HG02763 (cell line): ENCODE results near the gene CERKL.

Experiments used
- ATAC-seq: cut with Tn5 transposase; IDR thresholded peaks from one replicate; pipeline ENCODE4 v1.9.1; 2021; ENCODE audit warnings: mild to moderate bottlenecking, moderate library complexity; ENCODE audit not compliant: unreplicated experiment

Gene CERKL

GRCh38 chr2:181526014-181526413 lies 130.9 kb downstream of the CERKL start:
- ATAC-seq = no peak

GRCh38 chr2:181523756-181524155 lies 133.1 kb downstream of the CERKL start:
- no peak for ATAC-seq

DNA sequence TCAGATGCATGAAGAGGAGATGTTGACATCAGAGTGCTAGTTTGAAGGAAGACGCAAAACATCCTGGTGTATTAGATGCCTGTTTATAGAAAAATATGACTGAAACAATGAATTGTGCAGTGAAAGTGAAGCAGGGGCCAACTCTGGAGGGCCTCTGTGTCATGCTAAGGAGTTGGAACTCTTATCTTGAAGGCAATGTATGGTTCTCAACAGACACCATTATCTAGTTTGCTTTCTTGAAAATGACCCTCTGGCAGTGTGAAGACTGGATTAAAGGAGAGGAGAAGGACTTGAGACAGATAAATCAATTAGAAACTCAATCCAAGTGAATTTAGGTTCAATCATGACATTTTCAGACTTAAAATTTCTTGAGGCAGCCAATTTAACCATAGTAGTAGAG lies 136.7 kb downstream of the CERKL start:
- ATAC-seq = no peak

GRCh38 chr2:181517685-181518301 lies 139.1 kb downstream of the CERKL start:
- no peak for ATAC-seq

GRCh38 chr2:181516992-181517391 lies 139.9 kb downstream of the CERKL start:
- no peak for ATAC-seq

GRCh38 chr2:181515719-181516118 lies 141.2 kb downstream of the CERKL start:
- no peak for ATAC-seq

- ATAC-seq = no peak
These were observed 156.7 kb downstream of the CERKL start for GRCh38 chr2:181500201-181500600.

- no peak for ATAC-seq
These were observed 157.7 kb downstream of the CERKL start for GRCh38 chr2:181499231-181499630.
